Panc1 (cell line): ENCODE results near the gene DIAPH2. TPM values are rescaled to one million over a fixed set of nuclear protein-coding genes. Genes with fewer than 3 reads are reported as not detected.

ENCODE experiments used
- ATAC-seq: fragments of 200-7000 bp; cut with Tn5 transposase; 2 replicates; pipeline ENCODE4 v1.9.1; 2020; ENCODE audit warnings: mild to moderate bottlenecking, moderate library complexity
- BruUV-seq: library from RNA; stranded (reverse); fragments of 400-500 nt; replicated peaks from 2 replicates; lab custom pipeline; 2021; lab: Mats Ljungman, UMichigan
- CTCF ChIA-PET: fragments of 300-600 bp; sonication (Branson Sonifier 250); formaldehyde crosslinking; loops from one replicate; lab custom pipeline; 2022; ENCODE audit warnings: antibody characterized with exemption; lab: Charles Lee
- POLR2A ChIA-PET: fragments of 300-600 bp; sonication (Branson Sonifier 250); formaldehyde crosslinking; loops from one replicate; lab custom pipeline; 2022; ENCODE audit warnings: antibody characterized with exemption; lab: Charles Lee
- DNase-seq: peaks from one replicate; pipeline ENCODE4 v3.0.0-alpha.2; 2010; ENCODE audit warnings: low read depth, low spot score
- H3K27ac ChIP-seq: 2 replicates; pipeline ENCODE4 v1.5.1; 2011; ENCODE audit warnings: mild to moderate bottlenecking, low read length, inconsistent platforms
- H3K27me3 ChIP-seq: fragments of 200-500 bp; sonication (Bioruptor generic); 2 replicates; pipeline ENCODE4 v1.6.0; 2014; ENCODE audit warnings: low read length, inconsistent platforms; ENCODE audit not compliant: control insufficient read depth, insufficient read depth
- H3K36me3 ChIP-seq: fragments of 200-500 bp; sonication (Bioruptor generic); 2 replicates; pipeline ENCODE4 v1.5.1; 2014; ENCODE audit warnings: inconsistent platforms, mild to moderate bottlenecking, low read length, moderate library complexity; ENCODE audit not compliant: control insufficient read depth, insufficient read depth
- H3K4me1 ChIP-seq: 2 replicates; pipeline ENCODE4 v1.5.1; 2011; ENCODE audit warnings: inconsistent platforms, mild to moderate bottlenecking, low read length, moderate library complexity; ENCODE audit not compliant: control insufficient read depth, insufficient read depth
- H3K4me3 ChIP-seq, 2 experiments: 2 replicates each; pipeline ENCODE4 v1.5.1; 2011 to 2012; ENCODE audit warnings: low read depth in 2 of 2, low read length in 2 of 2, mild to moderate bottlenecking in 2 of 2, inconsistent platforms in 1 of 2, moderate library complexity in 1 of 2
- H3K9me3 ChIP-seq: fragments of 200-500 bp; sonication (Bioruptor generic); 2 replicates; pipeline ENCODE4 v1.5.1; 2014; ENCODE audit warnings: low read depth, mild to moderate bottlenecking, inconsistent platforms, low read length, moderate library complexity; ENCODE audit not compliant: control insufficient read depth, insufficient read depth
- CTCF ChIP-seq: fragments of 450-650 bp; IDR thresholded peaks from 2 replicates; pipeline ENCODE4 v1.5.1; 2017; ENCODE audit warnings: mild to moderate bottlenecking
- POLR2AphosphoS5 ChIP-seq: IDR thresholded peaks from 2 replicates; pipeline ENCODE4 v1.6.1; 2012; ENCODE audit warnings: mild to moderate bottlenecking, low read depth, low read length, moderate library complexity
- REST ChIP-seq, 2 experiments: IDR thresholded peaks; 2 replicates each; pipeline ENCODE4 v1.6.1; 2011 to 2012; ENCODE audit warnings: low read depth in 2 of 2, control low read depth in 1 of 2, low read length in 1 of 2, mild to moderate bottlenecking in 1 of 2, moderate library complexity in 1 of 2; ENCODE audit not compliant: insufficient read depth in 1 of 2
- SIN3A ChIP-seq: IDR thresholded peaks from 2 replicates; pipeline ENCODE4 v1.6.1; 2012; ENCODE audit warnings: low read depth, mild to moderate bottlenecking, low read length, moderate library complexity, borderline replicate concordance; ENCODE audit not compliant: insufficient read depth
- TCF7L2 ChIP-seq: IDR thresholded peaks from 2 replicates; pipeline ENCODE4 v1.6.1; 2011; ENCODE audit warnings: mild to moderate bottlenecking, low read depth, low read length, inconsistent platforms
- in situ Hi-C: cut with HindIII; loops from 2 replicates; pipeline ENCODE4 v1.10.0; 2016; ENCODE audit warnings: low sequenced_read_pairs, low pct_unique_long_range_greater_than_20kb
- intact Hi-C: fragments of 100-400 bp; cut with micrococcal nuclease; formaldehyde crosslinking; loops from one replicate; pipeline ENCODE4 v1.10.0; 2022; ENCODE audit not compliant: unreplicated experiment
- total RNA-seq: library from RNA; stranded (reverse); gene quantifications from one replicate; pipeline ENCODE4 v1.2.1, GENCODE V29; 2021; ENCODE audit not compliant: unreplicated experiment

Gene DIAPH2
- total RNA-seq, 1 experiment from 2014 or later: 17.0 TPM

GRCh38 chrX:97638621-97639020 lies 954.0 kb downstream of the DIAPH2 start:
- BruUV-seq: no TSS peak
- CTCF ChIA-PET: no interaction called here

GRCh38 chrX:97639526-97639925 lies 954.9 kb downstream of the DIAPH2 start:
- POLR2A ChIA-PET: no interaction called here
- TF ChIP-seq POLR2AphosphoS5 (no peak), REST (IDR thresholded peaks at IDR 0.05; ENCODE audit: insufficient read depth in 1 of 2, low read depth in 2 of 2, low read length in 1 of 2) (no peak), SIN3A (no peak), CTCF (no peak), TCF7L2 (no peak)
- H3K27ac ChIP-seq: no peak overlapping the region
- no peak for ATAC-seq
- no peaks in the 10 kb centered on the region for H3K27me3 ChIP-seq
- no peak overlapping the region for H3K4me3 ChIP-seq
- in situ Hi-C loops: no loop called here
- no TSS peak for BruUV-seq
- no peaks in the 10 kb centered on the region for H3K4me1 ChIP-seq
- CTCF ChIA-PET: no interaction called here
- no peaks in the 10 kb centered on the region for H3K9me3 ChIP-seq
- no peak for DNase-seq
- intact Hi-C loops: no loop called here
- no peaks in the 10 kb centered on the region for H3K36me3 ChIP-seq

More at GRCh38 chrX:97638621-97639020, 954.0 kb downstream of the DIAPH2 start:
- H3K27ac ChIP-seq: no peak overlapping the region
- ATAC-seq (no peak), DNase-seq (no peak)
- H3K27me3 ChIP-seq: no peaks in the 10 kb centered on the region
- in situ Hi-C loops (no loop called here), intact Hi-C loops (no loop called here)
- POLR2A ChIA-PET: no interaction called here
- TF ChIP-seq POLR2AphosphoS5 (no peak), REST (IDR thresholded peaks at IDR 0.05; ENCODE audit: insufficient read depth in 1 of 2, low read depth in 2 of 2, low read length in 1 of 2) (no peak), SIN3A (no peak), TCF7L2 (no peak), CTCF (no peak)
- H3K4me3 ChIP-seq: no peak overlapping the region
- no peaks in the 10 kb centered on the region for H3K36me3 ChIP-seq
- H3K9me3 ChIP-seq: no peaks in the 10 kb centered on the region
- H3K4me1 ChIP-seq: no peaks in the 10 kb centered on the region

Other genes starting within 250 kb of the DIAPH2 start
- 0.23 TPM for gene RPA4, start 199.1 kb downstream of the DIAPH2 start, total RNA-seq